IPS-20b (cell line): ENCODE results near the gene PMP22.
"Not testable (repeated sequence)": the region's sequence is repeated elsewhere in the genome, so short reads cannot be mapped to it uniquely, and the experiment has no call there.

Experiments used
- H3K27ac ChIP-seq: one replicate; pipeline ENCODE4 v1.5.1; 2013; ENCODE audit warnings: low read length
- H3K27me3 ChIP-seq: 2 replicates; pipeline ENCODE4 v1.6.1; 2013; ENCODE audit warnings: mild to moderate bottlenecking, low read length, inconsistent platforms; ENCODE audit not compliant: insufficient read depth
- H3K36me3 ChIP-seq: 2 replicates; pipeline ENCODE4 v1.6.1; 2013; ENCODE audit warnings: low read depth, mild to moderate bottlenecking, inconsistent platforms, low read length, moderate library complexity; ENCODE audit not compliant: insufficient read depth
- H3K4me1 ChIP-seq: 2 replicates; pipeline ENCODE4 v1.6.1; 2013; ENCODE audit warnings: mild to moderate bottlenecking, control low read depth, inconsistent platforms, low read length, moderate library complexity; ENCODE audit not compliant: insufficient read depth
- H3K4me3 ChIP-seq: 2 replicates; pipeline ENCODE4 v1.5.1; 2013; ENCODE audit warnings: mild to moderate bottlenecking, low read length, inconsistent platforms
- H3K9ac ChIP-seq: 2 replicates; pipeline ENCODE4 v1.6.1; 2013; ENCODE audit warnings: low read depth, mild to moderate bottlenecking, inconsistent platforms, low read length, moderate library complexity
- H3K9me3 ChIP-seq: 2 replicates; pipeline ENCODE4 v1.6.1; 2013; ENCODE audit warnings: mild to moderate bottlenecking, low read depth, low read length, inconsistent platforms; ENCODE audit not compliant: insufficient read depth

The PMP22 gene

DNA sequence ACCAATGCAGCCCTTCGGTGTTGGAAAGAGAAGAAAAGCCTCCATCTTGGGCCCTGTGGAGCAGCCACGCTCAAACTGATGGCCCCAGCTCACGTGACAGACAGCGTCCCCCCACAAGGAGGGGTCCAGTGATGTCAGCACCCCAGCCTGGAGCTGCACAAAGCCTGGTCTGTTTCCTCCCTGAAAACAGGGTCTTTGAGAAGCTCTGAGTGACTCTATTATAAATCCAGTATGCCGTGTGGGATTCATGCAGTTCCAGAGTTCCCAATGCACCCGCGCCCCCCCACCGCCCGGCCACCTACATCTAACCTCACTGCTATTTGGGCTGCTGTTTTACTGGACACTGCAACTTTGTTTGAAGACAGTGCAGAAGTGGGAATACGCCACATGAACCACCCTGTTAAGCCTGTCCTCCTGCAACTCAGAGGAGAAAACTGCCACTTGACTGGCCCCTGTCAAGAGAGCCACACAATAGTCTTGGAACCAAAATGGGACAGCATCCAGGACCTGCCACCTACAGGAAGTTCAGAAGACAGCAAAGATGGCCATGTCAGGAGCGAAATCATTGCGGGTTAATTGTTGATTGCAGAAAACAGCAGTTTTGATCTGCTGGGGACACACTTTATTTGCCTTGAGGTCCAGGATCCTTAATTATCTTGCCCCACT, 33.1 kb downstream of the PMP22 start:
- Histone ChIP-seq H3K27ac (no peak overlapping the region), H3K27me3 (no peaks in the 10 kb centered on the region), H3K9ac (no peak overlapping the region), H3K36me3 (no peaks in the 10 kb centered on the region), H3K9me3 (no peaks in the 10 kb centered on the region), H3K4me1 (no peaks in the 10 kb centered on the region), H3K4me3 (no peak overlapping the region)

DNA sequence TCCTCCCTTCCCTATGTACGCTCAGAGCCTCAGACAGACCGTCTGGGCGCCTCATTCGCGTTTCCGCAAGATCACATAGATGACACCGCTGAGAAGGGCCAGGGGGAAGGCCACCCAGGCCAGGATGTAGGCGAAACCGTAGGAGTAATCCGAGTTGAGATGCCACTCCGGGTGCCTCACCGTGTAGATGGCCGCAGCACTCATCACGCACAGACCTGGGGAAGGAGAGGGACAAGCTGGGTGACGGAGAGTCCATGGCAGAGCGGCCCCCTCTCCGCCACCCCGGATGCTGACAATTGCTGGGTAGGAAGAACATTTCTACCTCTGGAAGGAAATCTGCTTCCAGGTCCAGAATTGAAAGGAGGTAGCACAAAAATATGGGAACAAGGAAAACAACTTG, 34.3 kb downstream of the PMP22 start:
- Histone ChIP-seq H3K36me3 (no peaks in the 10 kb centered on the region), H3K27ac (no peak overlapping the region), H3K9ac (no peak overlapping the region), H3K4me1 (no peaks in the 10 kb centered on the region), H3K4me3 (no peak overlapping the region), H3K27me3 (no peaks in the 10 kb centered on the region), H3K9me3 (no peaks in the 10 kb centered on the region)

DNA sequence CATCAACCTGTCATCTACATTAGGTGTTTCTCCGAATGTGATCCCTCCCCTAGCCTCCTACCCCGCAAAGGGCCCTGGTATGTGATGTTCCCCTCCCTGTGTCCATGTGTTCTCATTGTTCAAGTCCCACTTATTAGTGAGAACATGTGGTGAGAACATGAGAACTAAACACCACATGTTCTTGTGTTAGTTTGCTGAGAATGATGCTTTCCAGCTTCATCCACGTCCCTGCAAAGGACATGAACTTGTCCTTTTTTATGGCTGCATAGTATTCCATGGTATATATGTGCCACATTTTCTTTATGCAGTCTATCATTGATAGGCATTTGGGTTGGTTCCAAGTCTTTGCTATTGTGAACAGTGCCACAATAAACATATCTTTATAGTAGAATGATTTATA, 43.3 kb downstream of the PMP22 start:
- not testable (repeated sequence) for H3K4me3 ChIP-seq, H3K9me3 ChIP-seq, H3K9ac ChIP-seq, H3K4me1 ChIP-seq, H3K36me3 ChIP-seq, H3K27me3 ChIP-seq, H3K27ac ChIP-seq

DNA sequence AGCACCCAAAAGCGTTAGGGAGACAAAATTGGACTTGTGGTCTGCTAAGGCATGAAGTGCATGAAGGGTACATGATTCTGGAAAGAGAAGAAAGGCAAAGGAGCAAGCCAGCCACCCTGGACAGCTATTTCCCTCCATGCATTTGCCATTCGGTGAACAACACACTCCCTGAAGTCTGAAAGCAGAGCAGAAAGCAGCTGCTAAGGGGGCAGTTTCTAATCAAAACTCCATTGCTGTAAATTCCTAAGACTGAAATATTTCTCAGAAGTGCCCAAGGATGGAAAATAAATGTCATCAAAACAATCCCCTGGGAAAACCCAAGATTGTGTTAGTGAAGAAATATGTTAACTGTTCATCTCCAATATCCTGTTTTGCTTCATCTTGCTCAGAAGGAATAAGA, 44.3 kb downstream of the PMP22 start:
- no peaks in the 10 kb centered on the region for H3K4me1 ChIP-seq
- H3K36me3 ChIP-seq = no peaks in the 10 kb centered on the region
- H3K9ac ChIP-seq = no peak overlapping the region
- no peaks in the 10 kb centered on the region for H3K9me3 ChIP-seq
- no peaks in the 10 kb centered on the region for H3K27me3 ChIP-seq
- no peak overlapping the region for H3K4me3 ChIP-seq
- no peak overlapping the region for H3K27ac ChIP-seq

DNA sequence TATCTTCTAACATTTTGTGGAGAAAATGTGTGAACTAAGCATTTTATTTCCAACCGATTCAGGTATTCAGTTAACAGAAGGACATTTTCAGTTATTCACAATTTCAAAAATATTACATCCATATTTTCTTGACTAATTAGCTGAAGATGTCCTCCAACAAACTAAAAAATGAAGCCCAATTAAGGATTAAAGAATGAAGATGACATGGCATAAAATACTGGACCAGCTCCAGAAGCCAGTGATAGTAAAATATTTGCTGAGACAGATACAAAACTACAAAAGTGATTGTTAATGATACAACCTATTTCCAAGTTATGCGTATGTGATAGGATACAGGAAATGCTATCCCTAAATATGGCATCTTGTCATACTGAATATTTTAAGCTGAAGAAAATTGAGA, 48.6 kb downstream of the PMP22 start:
- Histone ChIP-seq H3K27me3 (no peaks in the 10 kb centered on the region), H3K36me3 (no peaks in the 10 kb centered on the region), H3K27ac (no peak overlapping the region), H3K9ac (no peak overlapping the region), H3K4me1 (no peaks in the 10 kb centered on the region), H3K9me3 (no peaks in the 10 kb centered on the region), H3K4me3 (no peak overlapping the region)

DNA sequence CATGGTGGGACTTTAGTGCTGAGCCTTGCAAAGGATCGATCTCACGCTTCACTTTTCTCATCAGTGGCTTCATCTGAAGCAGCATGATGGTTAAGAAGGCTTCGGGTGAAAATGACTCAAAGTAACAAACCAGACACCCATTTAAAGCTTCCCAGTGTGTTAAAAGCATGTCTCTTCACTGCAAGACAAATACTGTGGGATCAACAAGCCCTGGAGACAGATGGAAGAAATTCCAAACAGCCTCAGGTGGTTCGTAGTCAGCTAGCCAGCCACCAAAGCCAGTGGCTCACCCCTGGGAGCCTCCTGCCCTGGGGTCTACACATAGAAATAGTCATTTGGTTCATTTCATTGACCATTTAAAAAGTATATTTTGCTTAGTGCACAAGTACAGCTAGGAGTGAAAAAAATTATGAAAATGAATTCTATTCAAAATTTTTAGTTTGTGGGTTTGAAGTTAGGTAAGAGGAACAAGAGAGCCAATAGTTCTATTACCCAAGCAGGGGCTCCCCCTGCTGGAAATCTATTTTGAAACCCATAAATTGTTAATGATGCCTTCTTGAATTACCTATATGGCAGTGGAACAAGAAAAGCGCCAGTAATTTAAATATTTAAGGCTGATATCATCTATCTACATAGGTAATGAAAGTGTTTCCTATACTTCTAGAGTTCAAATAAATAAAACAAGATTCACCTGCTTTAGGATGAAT, 51.6 kb downstream of the PMP22 start:
- no peaks in the 10 kb centered on the region for H3K4me1 ChIP-seq
- no peaks in the 10 kb centered on the region for H3K27me3 ChIP-seq
- H3K9ac ChIP-seq = no peak overlapping the region
- H3K4me3 ChIP-seq = no peak overlapping the region
- no peak overlapping the region for H3K27ac ChIP-seq
- H3K36me3 ChIP-seq = no peaks in the 10 kb centered on the region
- no peaks in the 10 kb centered on the region for H3K9me3 ChIP-seq

DNA sequence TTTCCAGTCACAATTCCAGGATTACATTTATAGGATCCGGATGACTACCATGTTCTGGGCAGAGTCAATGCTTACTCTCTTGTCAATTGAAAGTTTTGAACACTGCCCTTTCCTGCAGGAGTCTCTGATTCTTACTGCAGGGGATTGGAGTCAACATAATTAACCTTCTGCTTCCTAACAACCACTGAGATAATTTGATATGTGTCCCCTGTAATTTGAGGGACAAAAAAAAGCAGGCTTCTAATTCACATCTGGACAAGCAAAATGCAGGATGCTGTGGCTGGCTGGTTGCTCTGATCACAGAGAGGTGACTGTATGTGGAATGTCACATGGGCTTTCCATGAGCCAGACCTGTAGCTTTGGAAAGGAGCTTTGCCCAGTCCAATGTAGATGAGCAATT, 54.9 kb downstream of the PMP22 start:
- no peaks in the 10 kb centered on the region for H3K27me3 ChIP-seq
- H3K36me3 ChIP-seq = no peaks in the 10 kb centered on the region
- H3K4me3 ChIP-seq = no peak overlapping the region
- no peaks in the 10 kb centered on the region for H3K9me3 ChIP-seq
- H3K27ac ChIP-seq = no peak overlapping the region
- H3K9ac ChIP-seq = no peak overlapping the region
- no peaks in the 10 kb centered on the region for H3K4me1 ChIP-seq

DNA sequence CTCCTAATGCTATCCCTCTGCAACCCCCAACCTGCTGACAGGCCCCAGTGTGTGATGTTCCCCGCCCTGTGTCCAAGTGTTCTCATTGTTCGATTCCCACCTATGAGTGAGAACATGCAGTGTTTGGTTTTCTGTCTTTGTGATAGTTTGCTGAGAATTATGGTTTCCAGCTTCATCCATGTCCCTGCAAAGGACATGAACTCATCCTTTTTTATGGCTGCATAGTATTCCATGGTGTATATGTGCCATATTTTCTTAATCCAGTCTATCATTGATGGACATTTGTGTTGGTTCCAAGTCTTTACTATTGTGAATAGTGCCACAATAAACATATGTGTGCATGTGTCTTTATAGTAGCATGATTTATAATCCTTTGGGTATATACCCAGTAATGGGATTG, 62.1 kb downstream of the PMP22 start:
- H3K9ac ChIP-seq, H3K4me1 ChIP-seq, H3K36me3 ChIP-seq, H3K4me3 ChIP-seq, H3K27ac ChIP-seq, H3K27me3 ChIP-seq: not testable (repeated sequence)
- H3K9me3 ChIP-seq = peaks cover 17% of the 10 kb centered on the region

DNA sequence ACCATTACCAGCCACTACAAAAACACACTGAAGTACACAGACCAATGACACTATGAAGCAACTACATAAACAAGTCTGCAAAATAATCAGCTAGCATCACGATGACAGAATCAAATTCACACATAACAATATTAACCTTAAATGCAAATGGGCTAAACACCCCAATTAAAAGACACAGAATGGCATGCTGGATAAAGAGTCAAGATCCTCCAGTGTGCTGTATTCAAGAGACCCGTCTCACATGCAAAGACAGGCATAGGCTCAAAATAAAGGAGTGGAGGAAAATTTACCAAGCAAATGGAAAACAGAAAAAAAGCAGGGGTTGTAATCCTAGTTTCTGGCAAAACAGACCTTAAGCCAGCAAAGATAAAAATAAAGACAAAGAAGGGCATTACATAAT, 64.6 kb downstream of the PMP22 start:
- H3K36me3 ChIP-seq, H3K27me3 ChIP-seq, H3K9ac ChIP-seq, H3K27ac ChIP-seq, H3K4me1 ChIP-seq, H3K4me3 ChIP-seq: not testable (repeated sequence)
- H3K9me3 ChIP-seq = peaks cover 24% of the 10 kb centered on the region

DNA sequence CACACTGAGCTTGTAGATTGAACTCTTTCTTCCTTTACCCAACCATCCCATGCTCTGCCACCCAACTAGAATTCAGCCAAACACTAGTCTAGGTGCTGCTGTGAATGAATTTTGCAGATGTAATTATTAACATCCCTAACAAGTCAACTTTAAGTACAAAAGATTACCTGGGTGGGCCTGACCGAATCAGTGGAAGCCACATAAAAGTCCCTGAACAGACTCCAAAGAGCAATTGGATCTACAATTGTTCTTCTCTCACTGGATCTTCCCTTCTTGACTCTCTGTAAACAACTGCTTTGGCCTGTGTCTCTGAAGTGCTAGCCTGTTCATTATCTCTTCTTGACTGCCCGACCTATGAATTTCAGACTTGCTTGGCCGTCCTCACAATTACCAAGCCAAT, 67.9 kb downstream of the PMP22 start:
- no peaks in the 10 kb centered on the region for H3K4me1 ChIP-seq
- H3K9me3 ChIP-seq = peaks cover 24% of the 10 kb centered on the region
- no peak overlapping the region for H3K9ac ChIP-seq
- H3K27ac ChIP-seq = no peak overlapping the region
- H3K36me3 ChIP-seq = no peaks in the 10 kb centered on the region
- H3K27me3 ChIP-seq = no peaks in the 10 kb centered on the region
- H3K4me3 ChIP-seq = no peak overlapping the region

DNA sequence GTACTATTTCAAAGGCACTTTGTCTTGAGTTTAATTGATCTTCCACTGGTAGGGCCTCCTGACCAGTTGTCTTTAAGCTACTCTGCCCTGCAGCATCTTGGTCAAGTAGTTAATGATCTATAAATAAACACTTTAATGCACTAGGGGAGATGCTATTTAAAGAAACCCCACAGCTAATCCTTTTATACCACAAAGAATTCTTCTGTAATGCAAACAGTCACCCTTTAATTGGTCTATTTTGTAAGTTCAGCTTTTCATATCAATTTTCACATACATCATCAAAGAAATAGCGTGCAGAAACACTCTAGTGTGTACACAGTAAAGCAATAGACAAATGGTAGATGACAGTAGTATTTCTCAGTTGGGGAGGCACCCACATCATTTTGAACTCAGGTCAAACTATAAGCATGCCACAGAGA, 70.3 kb downstream of the PMP22 start:
- no peak overlapping the region for H3K27ac ChIP-seq
- no peaks in the 10 kb centered on the region for H3K4me1 ChIP-seq
- H3K9me3 ChIP-seq = peaks cover 12% of the 10 kb centered on the region
- H3K27me3 ChIP-seq = no peaks in the 10 kb centered on the region
- no peaks in the 10 kb centered on the region for H3K36me3 ChIP-seq
- H3K9ac ChIP-seq = no peak overlapping the region
- no peak overlapping the region for H3K4me3 ChIP-seq

DNA sequence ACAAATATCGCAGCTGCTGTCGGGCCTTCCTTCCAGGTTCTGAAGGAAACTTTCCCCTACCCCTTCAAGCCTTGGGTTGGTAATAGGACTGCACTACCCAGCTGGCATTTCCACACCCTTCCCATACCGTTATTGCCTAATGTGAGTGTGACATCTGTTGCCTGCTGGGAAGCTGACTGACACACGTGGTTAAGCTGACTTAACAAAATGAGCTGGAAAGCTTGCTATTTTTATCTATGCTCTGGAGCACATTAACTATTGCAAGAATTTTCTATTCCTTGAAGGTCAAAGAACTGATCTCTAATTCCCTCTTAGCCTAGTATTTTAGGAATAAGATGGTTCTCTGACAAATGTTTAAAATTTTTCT, 79.5 kb downstream of the PMP22 start:
- Histone ChIP-seq H3K9ac (no peak overlapping the region), H3K4me3 (no peak overlapping the region), H3K9me3 (no peaks in the 10 kb centered on the region), H3K36me3 (no peaks in the 10 kb centered on the region), H3K4me1 (no peaks in the 10 kb centered on the region), H3K27me3 (no peaks in the 10 kb centered on the region), H3K27ac (no peak overlapping the region)
